Measurements from ENCODE around the gene GUCA2B.

The GUCA2B gene

DNA sequence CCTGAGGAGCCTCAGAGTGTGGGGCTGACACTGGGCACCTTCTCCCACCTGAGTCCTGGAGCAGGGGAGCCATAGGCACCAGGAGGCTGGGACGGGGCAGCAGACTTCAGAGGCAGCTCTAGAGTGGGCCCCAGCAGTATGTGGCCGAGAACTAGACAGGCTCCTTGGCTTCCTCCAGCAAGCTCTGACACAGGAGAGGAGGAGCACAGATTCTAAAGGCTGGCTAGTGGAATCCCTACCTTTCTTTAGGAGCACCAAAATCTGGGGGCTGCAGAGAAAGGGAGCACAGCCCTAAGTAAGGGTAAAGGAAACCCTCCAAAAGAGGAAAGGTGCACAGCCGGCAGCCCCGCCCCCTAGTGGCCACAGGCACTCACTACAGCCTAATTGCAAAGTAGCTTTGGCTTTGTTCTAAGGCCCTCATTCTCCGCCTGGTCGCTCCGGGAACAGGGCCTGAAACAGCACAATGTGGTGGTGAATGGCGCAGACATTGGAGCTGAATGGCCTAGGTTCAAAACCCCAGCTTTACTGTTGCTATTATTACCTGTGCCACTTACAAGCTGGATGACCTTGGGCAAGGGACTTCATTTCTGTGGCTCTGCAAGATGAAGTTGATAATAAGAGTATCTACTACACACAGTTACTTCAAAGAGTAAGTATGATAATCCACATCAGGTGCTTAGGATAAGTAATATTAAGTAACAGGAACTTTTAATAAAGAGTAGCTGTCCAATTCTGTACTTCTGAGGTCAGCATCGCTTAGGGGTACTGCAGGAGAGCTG lies 20.1 kb downstream of the GUCA2B start:
- WGBS, 2 experiments: 48 to 50% methylated on average over 9 of the region's 9 CpGs
- no peaks in the 10 kb centered on the region for H3K36me3 ChIP-seq (ENCODE audit: control insufficient read depth, insufficient read depth, low read length)
- no peak overlapping the region for H3K27ac ChIP-seq (ENCODE audit: insufficient read depth, low read depth, low read length, poor library complexity, severe bottlenecking)
- H3K27me3 ChIP-seq (ENCODE audit: control insufficient read depth, insufficient read depth, low read length, poor library complexity, severe bottlenecking): no peaks in the 10 kb centered on the region
- H3K9me3 ChIP-seq (ENCODE audit: control insufficient read depth, low read length): no peaks in the 10 kb centered on the region
- no peaks in the 10 kb centered on the region for H3K4me1 ChIP-seq (ENCODE audit: control insufficient read depth, insufficient read depth, low read length)
- no peak overlapping the region for H3K4me3 ChIP-seq (ENCODE audit: insufficient read depth, low read depth, low read length)

- no peaks in the 10 kb centered on the region for H3K27me3 ChIP-seq (ENCODE audit: control insufficient read depth, insufficient read depth, low read length, poor library complexity, severe bottlenecking)
- H3K36me3 ChIP-seq (ENCODE audit: control insufficient read depth, insufficient read depth, low read length): no peaks in the 10 kb centered on the region
- WGBS, 2 experiments: 93 to 94% methylated on average over 6 to 7 of the region's 8 CpGs
- H3K9me3 ChIP-seq (ENCODE audit: control insufficient read depth, low read length): no peaks in the 10 kb centered on the region
- H3K4me1 ChIP-seq (ENCODE audit: control insufficient read depth, insufficient read depth, low read length): no peaks in the 10 kb centered on the region
- H3K27ac ChIP-seq (ENCODE audit: insufficient read depth, low read depth, low read length, poor library complexity, severe bottlenecking): no peak overlapping the region
- H3K4me3 ChIP-seq (ENCODE audit: insufficient read depth, low read depth, low read length): no peak overlapping the region
Measured at GRCh38 chr1:42173961-42174735, 20.9 kb downstream of the GUCA2B start.

GRCh38 chr1:42175314-42176054 lies 22.3 kb downstream of the GUCA2B start:
- no peak overlapping the region for H3K27ac ChIP-seq (ENCODE audit: insufficient read depth, low read depth, low read length, poor library complexity, severe bottlenecking)
- H3K4me3 ChIP-seq (ENCODE audit: insufficient read depth, low read depth, low read length): no peak overlapping the region
- WGBS, 2 experiments: 94 to 96% methylated on average over 7 of the region's 7 CpGs
- peaks cover 11% of the 10 kb centered on the region for H3K36me3 ChIP-seq (ENCODE audit: control insufficient read depth, insufficient read depth, low read length)
- H3K4me1 ChIP-seq (ENCODE audit: control insufficient read depth, insufficient read depth, low read length): no peaks in the 10 kb centered on the region
- no peaks in the 10 kb centered on the region for H3K9me3 ChIP-seq (ENCODE audit: control insufficient read depth, low read length)
- no peaks in the 10 kb centered on the region for H3K27me3 ChIP-seq (ENCODE audit: control insufficient read depth, insufficient read depth, low read length, poor library complexity, severe bottlenecking)

- 82 to 84% methylated on average over 4 of the region's 4 CpGs for WGBS, 2 experiments
- H3K27ac ChIP-seq (ENCODE audit: insufficient read depth, low read depth, low read length, poor library complexity, severe bottlenecking): no peak overlapping the region
- H3K27me3 ChIP-seq (ENCODE audit: control insufficient read depth, insufficient read depth, low read length, poor library complexity, severe bottlenecking): no peaks in the 10 kb centered on the region
- H3K4me1 ChIP-seq (ENCODE audit: control insufficient read depth, insufficient read depth, low read length): no peaks in the 10 kb centered on the region
- H3K36me3 ChIP-seq (ENCODE audit: control insufficient read depth, insufficient read depth, low read length): peaks cover 11% of the 10 kb centered on the region
- no peaks in the 10 kb centered on the region for H3K9me3 ChIP-seq (ENCODE audit: control insufficient read depth, low read length)
- no peak overlapping the region for H3K4me3 ChIP-seq (ENCODE audit: insufficient read depth, low read depth, low read length)
Measured at GRCh38 chr1:42176902-42177519, 23.8 kb downstream of the GUCA2B start.

DNA sequence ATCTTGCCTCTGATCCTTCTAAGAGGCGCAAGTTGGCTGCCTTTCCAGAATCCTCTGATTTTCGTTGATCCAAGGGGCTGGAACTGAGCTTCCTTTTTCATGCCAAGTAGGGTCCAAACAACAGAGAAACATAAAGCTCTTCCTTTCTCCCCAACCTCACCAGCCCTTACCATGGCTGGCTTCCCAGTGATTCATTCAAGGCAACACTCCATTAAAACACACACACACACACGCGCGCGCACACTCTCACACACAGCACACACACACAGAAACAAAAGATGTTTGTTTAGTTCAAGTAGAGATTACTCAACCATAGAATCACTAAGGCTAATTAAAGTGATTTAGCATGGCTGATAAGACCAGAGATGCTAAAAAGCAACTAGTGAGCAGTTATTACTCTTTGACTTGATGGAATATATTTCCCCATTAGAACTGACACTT lies 24.4 kb downstream of the GUCA2B start:
- H3K27me3 ChIP-seq (ENCODE audit: control insufficient read depth, insufficient read depth, low read length, poor library complexity, severe bottlenecking): no peaks in the 10 kb centered on the region
- no peaks in the 10 kb centered on the region for H3K4me1 ChIP-seq (ENCODE audit: control insufficient read depth, insufficient read depth, low read length)
- H3K9me3 ChIP-seq (ENCODE audit: control insufficient read depth, low read length): no peaks in the 10 kb centered on the region
- H3K4me3 ChIP-seq (ENCODE audit: insufficient read depth, low read depth, low read length): no peak overlapping the region
- WGBS, 2 experiments: 76 to 96% methylated on average over 3 to 6 of the region's 6 CpGs
- no peak overlapping the region for H3K27ac ChIP-seq (ENCODE audit: insufficient read depth, low read depth, low read length, poor library complexity, severe bottlenecking)
- H3K36me3 ChIP-seq (ENCODE audit: control insufficient read depth, insufficient read depth, low read length): peaks cover 11% of the 10 kb centered on the region

DNA sequence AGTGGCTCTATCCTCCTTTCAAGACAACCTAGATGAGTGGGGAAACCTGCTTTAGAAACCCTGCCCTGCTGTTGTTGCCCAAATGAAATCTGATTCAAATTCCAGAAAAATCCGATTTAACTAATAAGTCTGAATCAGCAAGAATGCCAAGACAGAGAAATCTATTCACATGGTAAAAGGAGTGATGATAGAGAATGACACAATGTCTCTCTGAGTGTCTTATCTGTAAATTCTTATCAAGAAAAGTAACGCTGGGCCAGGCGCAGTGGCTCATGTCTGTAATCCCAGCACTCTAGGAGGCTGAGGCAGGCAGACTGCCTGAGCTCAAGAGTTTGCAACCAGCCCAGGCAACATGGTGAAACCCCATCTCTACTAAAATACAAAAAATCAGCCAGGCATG lies 25.0 kb downstream of the GUCA2B start:
- Histone ChIP-seq H3K27ac (ENCODE audit: insufficient read depth, low read depth, low read length, poor library complexity, severe bottlenecking) (no peak overlapping the region), H3K4me1 (ENCODE audit: control insufficient read depth, insufficient read depth, low read length) (no peaks in the 10 kb centered on the region), H3K36me3 (ENCODE audit: control insufficient read depth, insufficient read depth, low read length) (peaks cover 11% of the 10 kb centered on the region), H3K4me3 (ENCODE audit: insufficient read depth, low read depth, low read length) (no peak overlapping the region), H3K9me3 (ENCODE audit: control insufficient read depth, low read length) (no peaks in the 10 kb centered on the region), H3K27me3 (ENCODE audit: control insufficient read depth, insufficient read depth, low read length, poor library complexity, severe bottlenecking) (no peaks in the 10 kb centered on the region)
- 93 to 94% methylated on average over 3 of the region's 3 CpGs for WGBS, 2 experiments

DNA sequence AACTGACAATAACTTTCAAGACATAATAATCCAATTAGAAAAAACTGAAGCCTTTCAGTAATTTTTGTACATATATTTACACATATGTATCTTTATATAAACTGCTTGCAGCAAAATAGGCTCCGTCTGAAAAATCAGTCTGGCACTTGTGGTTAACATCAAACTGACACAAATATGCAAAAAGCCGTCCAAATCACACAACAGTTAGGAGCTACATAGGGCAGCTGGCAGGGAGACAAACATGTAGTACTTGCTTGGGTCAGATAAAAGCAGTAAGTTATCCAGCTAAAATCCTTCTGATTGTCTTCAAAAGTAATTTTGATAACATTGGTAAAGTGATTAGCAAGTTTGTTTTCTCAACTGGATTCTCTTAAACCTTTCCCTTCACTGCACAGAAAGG lies 26.1 kb downstream of the GUCA2B start:
- Histone ChIP-seq H3K9me3 (ENCODE audit: control insufficient read depth, low read length) (no peaks in the 10 kb centered on the region), H3K27ac (ENCODE audit: insufficient read depth, low read depth, low read length, poor library complexity, severe bottlenecking) (no peak overlapping the region), H3K36me3 (ENCODE audit: control insufficient read depth, insufficient read depth, low read length) (peaks cover 11% of the 10 kb centered on the region), H3K27me3 (ENCODE audit: control insufficient read depth, insufficient read depth, low read length, poor library complexity, severe bottlenecking) (no peaks in the 10 kb centered on the region), H3K4me3 (ENCODE audit: insufficient read depth, low read depth, low read length) (no peak overlapping the region), H3K4me1 (ENCODE audit: control insufficient read depth, insufficient read depth, low read length) (no peaks in the 10 kb centered on the region)
- 94% methylated on average over 2 of the region's 2 CpGs for WGBS, 2 experiments

- no peak overlapping the region for H3K4me3 ChIP-seq (ENCODE audit: insufficient read depth, low read depth, low read length)
- peaks cover 11% of the 10 kb centered on the region for H3K36me3 ChIP-seq (ENCODE audit: control insufficient read depth, insufficient read depth, low read length)
- no peaks in the 10 kb centered on the region for H3K4me1 ChIP-seq (ENCODE audit: control insufficient read depth, insufficient read depth, low read length)
- no peaks in the 10 kb centered on the region for H3K9me3 ChIP-seq (ENCODE audit: control insufficient read depth, low read length)
- whole genome bisulfite sequencing, 2 experiments: 91 to 93% methylated on average over 3 to 4 of the region's 4 CpGs
- no peak overlapping the region for H3K27ac ChIP-seq (ENCODE audit: insufficient read depth, low read depth, low read length, poor library complexity, severe bottlenecking)
- no peaks in the 10 kb centered on the region for H3K27me3 ChIP-seq (ENCODE audit: control insufficient read depth, insufficient read depth, low read length, poor library complexity, severe bottlenecking)
Measured at GRCh38 chr1:42179900-42180329, 26.7 kb downstream of the GUCA2B start.

DNA sequence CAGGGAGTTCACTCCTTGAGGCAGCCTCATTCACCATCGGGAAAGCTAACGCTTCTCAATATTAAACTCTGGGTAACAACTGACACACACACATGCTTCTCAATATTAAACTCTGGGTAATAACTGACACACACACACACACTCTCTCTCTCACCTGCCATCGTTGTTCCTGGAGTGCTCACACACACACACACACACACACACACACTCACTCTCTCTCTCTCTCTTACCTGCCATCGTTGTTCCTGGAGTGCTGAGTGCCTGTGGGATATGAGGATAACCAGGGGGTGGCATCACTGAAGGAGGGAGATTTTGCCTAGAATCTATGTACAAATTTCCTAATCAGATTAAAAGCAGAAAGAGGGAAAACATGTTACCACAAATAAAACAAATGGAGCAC lies 28.5 kb downstream of the GUCA2B start:
- Histone ChIP-seq H3K27ac (ENCODE audit: insufficient read depth, low read depth, low read length, poor library complexity, severe bottlenecking) (no peak overlapping the region), H3K4me3 (ENCODE audit: insufficient read depth, low read depth, low read length) (no peak overlapping the region), H3K4me1 (ENCODE audit: control insufficient read depth, insufficient read depth, low read length) (no peaks in the 10 kb centered on the region), H3K27me3 (ENCODE audit: control insufficient read depth, insufficient read depth, low read length, poor library complexity, severe bottlenecking) (no peaks in the 10 kb centered on the region), H3K9me3 (ENCODE audit: control insufficient read depth, low read length) (no peaks in the 10 kb centered on the region), H3K36me3 (ENCODE audit: control insufficient read depth, insufficient read depth, low read length) (peaks cover 11% of the 10 kb centered on the region)
- 92 to 97% methylated on average over 3 of the region's 4 CpGs for WGBS, 2 experiments
